HepG2 (cell line): ENCODE results near the gene ATP8A1.

Experiments
- ASH2L ChIP-seq: fragments of 300-600, 200-600 bp; sonication (generic); IDR thresholded peaks from 2 replicates; pipeline ENCODE4 v1.7.0; 2017; ENCODE audit warnings: low read depth, mild to moderate bottlenecking, moderate library complexity, mixed read lengths, low read length; ENCODE audit not compliant: insufficient read length
- BRCA1 ChIP-seq: sonication (generic); formaldehyde crosslinking; IDR thresholded peaks from 2 replicates; pipeline ENCODE4 v1.4.0; 2020; ENCODE audit warnings: missing genetic modification reagents
- CTCF ChIP-seq: sonication (generic); formaldehyde crosslinking; IDR thresholded peaks from 2 replicates; pipeline ENCODE4 v1.5.0; 2020; ENCODE audit warnings: mild to moderate bottlenecking, missing genetic modification reagents, moderate library complexity
- DPF2 ChIP-seq: sonication (generic); formaldehyde crosslinking; IDR thresholded peaks from 2 replicates; pipeline ENCODE4 v1.4.0; 2020; ENCODE audit warnings: mild to moderate bottlenecking, low read depth, missing genetic modification reagents, borderline replicate concordance
- NR3C1 ChIP-seq: sonication (generic); formaldehyde crosslinking; IDR thresholded peaks from 2 replicates; pipeline ENCODE4 v1.4.0; 2020; ENCODE audit warnings: missing genetic modification reagents
- PATZ1 ChIP-seq: sonication (generic); formaldehyde crosslinking; IDR thresholded peaks from 2 replicates; pipeline ENCODE4 v1.4.0; 2020; ENCODE audit warnings: missing genetic modification reagents
- POLR2A ChIP-seq, 2 experiments: IDR thresholded peaks; 2 replicates each; pipeline ENCODE4 v1.6.1; 2011; ENCODE audit warnings: low read depth in 2 of 2, low read length in 2 of 2, mild to moderate bottlenecking in 1 of 2, moderate library complexity in 1 of 2; ENCODE audit not compliant: insufficient read depth in 1 of 2
- RARA ChIP-seq: IDR thresholded peaks from 2 replicates; pipeline ENCODE4 v1.6.1; 2016; ENCODE audit warnings: missing genetic modification reagents, missing compliant biosample characterization
- ZNF292 ChIP-seq: sonication (generic); formaldehyde crosslinking; IDR thresholded peaks from 2 replicates; pipeline ENCODE4 v1.8.1; 2022; ENCODE audit warnings: mild to moderate bottlenecking, low read depth, missing genetic modification reagents, borderline replicate concordance

- no peak for TF ChIP-seq ASH2L
- no peak for TF ChIP-seq BRCA1 (CRISPR knock-in tag)
- TF ChIP-seq CTCF (CRISPR knock-in tag), result no peak
- no peak for TF ChIP-seq NR3C1 (CRISPR knock-in tag)
- TF ChIP-seq ZNF292 (CRISPR knock-in tag), result no peak
- TF ChIP-seq POLR2A (IDR thresholded peaks at IDR 0.05; ENCODE audit: insufficient read depth in 1 of 2, low read depth in 2 of 2, low read length in 2 of 2), result no peak
- no peak for TF ChIP-seq RARA (CRISPR knock-in tag)
- no peak for TF ChIP-seq DPF2 (CRISPR knock-in tag)
- no peak for TF ChIP-seq PATZ1
Measured at GRCh38 chr4:42454755-42455420, 202.0 kb downstream of the ATP8A1 start.
